WTC11 (cell line): ENCODE measurements around the gene VPREB3.

Experiments
- CBFB ChIP-seq: sonication (generic); formaldehyde crosslinking; IDR thresholded peaks from 2 replicates; pipeline ENCODE4 v1.8.1; 2022; ENCODE audit warnings: mild to moderate bottlenecking, low read depth, missing genetic modification reagents
- ESRRA ChIP-seq: sonication (generic); formaldehyde crosslinking; IDR thresholded peaks from 2 replicates; pipeline ENCODE4 v1.8.1; 2022; ENCODE audit warnings: mild to moderate bottlenecking, missing genetic modification reagents, borderline replicate concordance
- NFE2L1 ChIP-seq: sonication (generic); formaldehyde crosslinking; IDR thresholded peaks from 2 replicates; pipeline ENCODE4 v1.8.1; 2023; ENCODE audit warnings: missing genetic modification reagents
- NFYB ChIP-seq: sonication (generic); formaldehyde crosslinking; conservative IDR thresholded peaks from 2 replicates; pipeline ENCODE4 v1.8.0; 2022; ENCODE audit warnings: low read depth, missing genetic modification reagents
- NR3C1 ChIP-seq: sonication (generic); formaldehyde crosslinking; conservative IDR thresholded peaks from 2 replicates; pipeline ENCODE4 v1.8.1; 2023; ENCODE audit warnings: low read depth, mild to moderate bottlenecking, missing genetic modification reagents
- PREB ChIP-seq: sonication (generic); formaldehyde crosslinking; IDR thresholded peaks from 2 replicates; pipeline ENCODE4 v1.8.1; 2022; ENCODE audit warnings: mild to moderate bottlenecking, missing genetic modification reagents, moderate library complexity, borderline replicate concordance
- RELA ChIP-seq: sonication (generic); formaldehyde crosslinking; IDR thresholded peaks from 2 replicates; pipeline ENCODE4 v1.8.1; 2022; ENCODE audit warnings: missing genetic modification reagents, mild to moderate bottlenecking, borderline replicate concordance
- TP53 ChIP-seq: sonication (generic); formaldehyde crosslinking; IDR thresholded peaks from 2 replicates; pipeline ENCODE4 v1.8.1; 2023; ENCODE audit warnings: mild to moderate bottlenecking, missing genetic modification reagents
- USF2 ChIP-seq: sonication (generic); formaldehyde crosslinking; IDR thresholded peaks from 2 replicates; pipeline ENCODE4 v1.8.1; 2023; ENCODE audit warnings: mild to moderate bottlenecking, missing genetic modification reagents, moderate library complexity
- ZNF138 ChIP-seq: sonication (generic); formaldehyde crosslinking; conservative IDR thresholded peaks from 2 replicates; pipeline ENCODE4 v1.8.1; 2022; ENCODE audit warnings: mild to moderate bottlenecking, moderate library complexity, missing genetic modification reagents
- ZNF263 ChIP-seq: sonication (generic); formaldehyde crosslinking; IDR thresholded peaks from 2 replicates; pipeline ENCODE4 v1.8.1; 2022; ENCODE audit warnings: low read depth, mild to moderate bottlenecking, moderate library complexity, missing genetic modification reagents
- ZNF423 ChIP-seq: fragments of 250-450 bp; sonication (Bioruptor Pico); IDR thresholded peaks from 2 replicates; pipeline ENCODE4 v2.1.2; 2022; ENCODE audit warnings: mild to moderate bottlenecking, moderate library complexity
- TF ChIP-seq, protein P1 (sequence below): fragments of 200-600 bp; IDR thresholded peaks from 2 replicates; pipeline ENCODE4 v1.8.0; 2022; ENCODE audit warnings: antibody characterized with exemption
- TF ChIP-seq, protein P2 (sequence below): fragments of 250-450 bp; sonication (Bioruptor Pico); IDR thresholded peaks from 2 replicates; pipeline ENCODE4 v1.9.0; 2021; ENCODE audit warnings: mild to moderate bottlenecking, borderline replicate concordance

DNA sequence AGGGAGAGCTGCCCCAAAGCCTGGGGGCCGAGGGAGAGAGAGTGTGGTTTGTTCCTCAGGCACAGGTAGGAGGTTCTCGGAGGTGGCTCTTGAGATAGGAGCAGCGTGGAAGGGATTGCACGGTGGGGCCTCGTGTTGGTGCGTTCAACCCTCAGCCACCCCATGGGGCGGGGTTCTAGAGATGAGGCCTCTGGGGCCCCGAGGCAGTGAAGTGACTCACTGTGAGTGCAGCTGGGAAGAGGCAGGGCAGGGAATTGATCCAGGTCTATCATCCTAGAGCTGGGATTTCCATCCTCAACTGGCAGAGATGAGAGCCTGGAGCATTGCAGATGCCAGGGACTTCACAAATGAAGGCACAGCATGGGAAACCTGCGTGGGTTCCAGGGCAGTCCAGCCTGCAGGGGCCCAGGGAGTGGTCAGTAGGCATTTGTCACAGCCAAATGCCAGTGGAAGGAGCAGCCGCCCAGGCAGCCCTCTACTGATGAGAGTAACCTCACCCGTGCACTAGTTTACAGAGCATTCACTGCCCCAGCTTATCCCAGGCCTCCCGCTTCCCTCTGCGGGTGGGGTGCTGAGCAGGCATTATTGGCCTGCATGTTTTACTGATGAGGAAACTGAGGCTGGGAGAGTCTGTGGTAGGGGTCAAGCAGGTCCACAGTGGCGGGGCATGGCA lies 27.4 kb upstream of the VPREB3 start:
- TF ChIP-seq USF2 (CRISPR knock-in tag) = no peak
- TF ChIP-seq, protein P1, sequence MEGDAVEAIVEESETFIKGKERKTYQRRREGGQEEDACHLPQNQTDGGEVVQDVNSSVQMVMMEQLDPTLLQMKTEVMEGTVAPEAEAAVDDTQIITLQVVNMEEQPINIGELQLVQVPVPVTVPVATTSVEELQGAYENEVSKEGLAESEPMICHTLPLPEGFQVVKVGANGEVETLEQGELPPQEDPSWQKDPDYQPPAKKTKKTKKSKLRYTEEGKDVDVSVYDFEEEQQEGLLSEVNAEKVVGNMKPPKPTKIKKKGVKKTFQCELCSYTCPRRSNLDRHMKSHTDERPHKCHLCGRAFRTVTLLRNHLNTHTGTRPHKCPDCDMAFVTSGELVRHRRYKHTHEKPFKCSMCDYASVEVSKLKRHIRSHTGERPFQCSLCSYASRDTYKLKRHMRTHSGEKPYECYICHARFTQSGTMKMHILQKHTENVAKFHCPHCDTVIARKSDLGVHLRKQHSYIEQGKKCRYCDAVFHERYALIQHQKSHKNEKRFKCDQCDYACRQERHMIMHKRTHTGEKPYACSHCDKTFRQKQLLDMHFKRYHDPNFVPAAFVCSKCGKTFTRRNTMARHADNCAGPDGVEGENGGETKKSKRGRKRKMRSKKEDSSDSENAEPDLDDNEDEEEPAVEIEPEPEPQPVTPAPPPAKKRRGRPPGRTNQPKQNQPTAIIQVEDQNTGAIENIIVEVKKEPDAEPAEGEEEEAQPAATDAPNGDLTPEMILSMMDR = no peak
- TF ChIP-seq NR3C1 (CRISPR knock-in tag) = no peak
- no peak for TF ChIP-seq TP53 (CRISPR knock-in tag)
- TF ChIP-seq RELA = no peak
- TF ChIP-seq ZNF263 (CRISPR knock-in tag) = no peak
- no peak for TF ChIP-seq ESRRA (CRISPR knock-in tag)
- TF ChIP-seq NFYB (CRISPR knock-in tag) = no peak
- TF ChIP-seq CBFB (CRISPR knock-in tag) = no peak
- TF ChIP-seq, protein P2, sequence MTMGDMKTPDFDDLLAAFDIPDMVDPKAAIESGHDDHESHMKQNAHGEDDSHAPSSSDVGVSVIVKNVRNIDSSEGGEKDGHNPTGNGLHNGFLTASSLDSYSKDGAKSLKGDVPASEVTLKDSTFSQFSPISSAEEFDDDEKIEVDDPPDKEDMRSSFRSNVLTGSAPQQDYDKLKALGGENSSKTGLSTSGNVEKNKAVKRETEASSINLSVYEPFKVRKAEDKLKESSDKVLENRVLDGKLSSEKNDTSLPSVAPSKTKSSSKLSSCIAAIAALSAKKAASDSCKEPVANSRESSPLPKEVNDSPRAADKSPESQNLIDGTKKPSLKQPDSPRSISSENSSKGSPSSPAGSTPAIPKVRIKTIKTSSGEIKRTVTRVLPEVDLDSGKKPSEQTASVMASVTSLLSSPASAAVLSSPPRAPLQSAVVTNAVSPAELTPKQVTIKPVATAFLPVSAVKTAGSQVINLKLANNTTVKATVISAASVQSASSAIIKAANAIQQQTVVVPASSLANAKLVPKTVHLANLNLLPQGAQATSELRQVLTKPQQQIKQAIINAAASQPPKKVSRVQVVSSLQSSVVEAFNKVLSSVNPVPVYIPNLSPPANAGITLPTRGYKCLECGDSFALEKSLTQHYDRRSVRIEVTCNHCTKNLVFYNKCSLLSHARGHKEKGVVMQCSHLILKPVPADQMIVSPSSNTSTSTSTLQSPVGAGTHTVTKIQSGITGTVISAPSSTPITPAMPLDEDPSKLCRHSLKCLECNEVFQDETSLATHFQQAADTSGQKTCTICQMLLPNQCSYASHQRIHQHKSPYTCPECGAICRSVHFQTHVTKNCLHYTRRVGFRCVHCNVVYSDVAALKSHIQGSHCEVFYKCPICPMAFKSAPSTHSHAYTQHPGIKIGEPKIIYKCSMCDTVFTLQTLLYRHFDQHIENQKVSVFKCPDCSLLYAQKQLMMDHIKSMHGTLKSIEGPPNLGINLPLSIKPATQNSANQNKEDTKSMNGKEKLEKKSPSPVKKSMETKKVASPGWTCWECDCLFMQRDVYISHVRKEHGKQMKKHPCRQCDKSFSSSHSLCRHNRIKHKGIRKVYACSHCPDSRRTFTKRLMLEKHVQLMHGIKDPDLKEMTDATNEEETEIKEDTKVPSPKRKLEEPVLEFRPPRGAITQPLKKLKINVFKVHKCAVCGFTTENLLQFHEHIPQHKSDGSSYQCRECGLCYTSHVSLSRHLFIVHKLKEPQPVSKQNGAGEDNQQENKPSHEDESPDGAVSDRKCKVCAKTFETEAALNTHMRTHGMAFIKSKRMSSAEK (CRISPR knock-in tag) = no peak
- no peak for TF ChIP-seq PREB (CRISPR knock-in tag)
- no peak for TF ChIP-seq ZNF423
- TF ChIP-seq NFE2L1 (CRISPR knock-in tag) = no peak
- no peak for TF ChIP-seq ZNF138 (CRISPR knock-in tag)
